ENCODE results near the gene HSPD1. TPM values are rescaled to one million over a fixed set of nuclear protein-coding genes. Genes with fewer than 3 reads are reported as not detected.

HSPD1 gene
- total and polyA plus RNA-seq, 2 of the 13 experiments (the other 11 are each of a cell fraction or from before 2014, with no cell fraction given), result 685 to 2,610 TPM

- TF ChIP-seq ZNF275 (CRISPR knock-in tag; IDR thresholded peaks at IDR 0.05; ENCODE audit: borderline replicate concordance) (no peak), ZNF740 (CRISPR knock-in tag; IDR thresholded peaks at IDR 0.05) (no peak), PHF21A (CRISPR knock-in tag; IDR thresholded peaks at IDR 0.05) (no peak), RNF2 (conservative IDR thresholded peaks at IDR 0.05; ENCODE audit: low read depth) (no peak), TERF1 (CRISPR knock-in tag; IDR thresholded peaks at IDR 0.05) (no peak), NR2F6 (IDR thresholded peaks at IDR 0.05) (no peak), NR2F6 (CRISPR knock-in tag; IDR thresholded peaks at IDR 0.05) (no peak), PCBP2 (optimal IDR thresholded peaks at IDR 0.05; ENCODE audit: low read depth, low read length, poor library complexity, severe bottlenecking) (no peak), GATA4 (IDR thresholded peaks at IDR 0.05; ENCODE audit: borderline replicate concordance, low read depth) (no peak), FOSL1 (CRISPR knock-in tag; IDR thresholded peaks at IDR 0.05; ENCODE audit: borderline replicate concordance) (no peak), GMEB2 (CRISPR knock-in tag; IDR thresholded peaks at IDR 0.05; ENCODE audit: low read depth) (no peak), ZNF260 (CRISPR knock-in tag; IDR thresholded peaks at IDR 0.05; ENCODE audit: borderline replicate concordance, low read depth) (no peak), CSRNP1 (CRISPR knock-in tag; IDR thresholded peaks at IDR 0.05) (no peak)
- no peak overlapping the region for H3K9ac ChIP-seq (ENCODE audit: insufficient read depth, low read depth, low read length)
- no TSS peak for BruUV-seq (replicated peaks)
- peaks cover 3% of the 10 kb centered on the region for H3K79me2 ChIP-seq (ENCODE audit: insufficient read depth, low read length)
- ATAC-seq (no peak), DNase-seq (ENCODE audit: low spot score) (no peak), FAIRE-seq (no peak)
- intact Hi-C loops (cut with micrococcal nuclease; ENCODE audit: unreplicated experiment), result no loop called here
- H3K9me3 ChIP-seq (ENCODE audit: low read length), result no peaks in the 10 kb centered on the region
- no peak overlapping the region for H2AFZ ChIP-seq (ENCODE audit: low read length)
- ChIA-PET CTCF (ENCODE audit: low intra/inter-chr PET ratio, low total read pairs) (no interaction called here), POLR2A (no interaction called here)
- no peak overlapping the region for H3K4me3 ChIP-seq (replicated peaks in 1 of 3; ENCODE audit: insufficient read depth in 1 of 3, low read depth in 2 of 3, low read length in 3 of 3)
- H3K27me3 ChIP-seq (ENCODE audit: control insufficient read depth in 1 of 2, insufficient read depth in 2 of 2, low read length in 2 of 2), result no peaks in the 10 kb centered on the region
- peaks cover 9 to 39% of the 10 kb centered on the region in 2 experiments for H3K36me3 ChIP-seq (replicated peaks in 1 of 2; ENCODE audit: control insufficient read depth in 1 of 2, insufficient read depth in 2 of 2, low read length in 2 of 2)
- H3K4me1 ChIP-seq (ENCODE audit: insufficient read depth, low read length), result no peaks in the 10 kb centered on the region
- no peaks in the 10 kb centered on the region for H4K20me1 ChIP-seq (ENCODE audit: insufficient read depth, low read length)
- no peak overlapping the region for H3K27ac ChIP-seq (ENCODE audit: extremely low read length, insufficient read depth, low read length)
- in situ Hi-C loops (cut with HindIII; ENCODE audit: extremely low pct_ligation_motif_present, low pct_unique_long_range_greater_than_20kb), result no loop called here
- H3K4me2 ChIP-seq (ENCODE audit: low read depth, low read length), result no peak overlapping the region
- 93% methylated on average over 3 of the region's 3 CpGs for WGBS (ENCODE audit: low lambda C conversion rate)
These were observed 43.6 kb upstream of the HSPD1 start for GRCh38 chr2:197543206-197543605.
